Transverse colon (tissue), 4 donors: ENCODE measurements around the gene AHNAK. TPM values are rescaled to one million over a fixed set of nuclear protein-coding genes. Genes with fewer than 3 reads are reported as not detected.
"Not testable (repeated sequence)": the region's sequence is repeated elsewhere in the genome, so short reads cannot be mapped to it uniquely, and the experiment has no call there.

Experiments
- DNase-seq: peaks from one replicate; pipeline ENCODE4 v3.0.0-alpha.2; 2019
- H3K27ac ChIP-seq, 4 donors: fragments of 200-600 bp; sonication (generic); 2 replicates each; pipeline ENCODE4 v1.5.1; 2016 to 2018; ENCODE audit warnings: inconsistent platforms in 4 of 4
- H3K27me3 ChIP-seq: fragments of 200-600 bp; sonication (generic); 2 replicates; pipeline ENCODE4 v1.5.1; 2017; ENCODE audit warnings: inconsistent platforms
- H3K36me3 ChIP-seq, 4 donors: fragments of 200-600 bp; sonication (generic); 2 replicates each; pipeline ENCODE4 v1.5.1; 2017 to 2019; ENCODE audit warnings: inconsistent platforms in 4 of 4
- H3K4me1 ChIP-seq, 4 donors: fragments of 200-600 bp; sonication (generic); 2 replicates each; pipeline ENCODE4 v1.5.1; 2017 to 2020; ENCODE audit warnings: inconsistent platforms in 4 of 4
- H3K4me3 ChIP-seq, 4 donors: fragments of 200-600 bp; sonication (generic); 1 replicate in 1 of 4; 2 replicates in 3 of 4; pipeline versions ENCODE4 v1.5.1 to v1.6.1; 2017 to 2019; ENCODE audit warnings: inconsistent platforms in 4 of 4
- H3K9me3 ChIP-seq, 2 donors: fragments of 200-600 bp; sonication (generic); 2 replicates each; pipeline ENCODE4 v1.5.1; 2017 to 2019; ENCODE audit warnings: inconsistent platforms in 2 of 2
- EP300 ChIP-seq: sonication (generic); formaldehyde crosslinking; IDR thresholded peaks from one replicate; pipeline ENCODE4 v1.6.1; 2017; ENCODE audit warnings: antibody characterized with exemption, low read depth
- POLR2A ChIP-seq: fragments of 450-650 bp; IDR thresholded peaks from one replicate; pipeline ENCODE4 v1.6.1; 2016; ENCODE audit warnings: antibody characterized with exemption, mild to moderate bottlenecking, moderate library complexity
- POLR2AphosphoS5 ChIP-seq, 3 donors: sonication (generic); formaldehyde crosslinking; IDR thresholded peaks; one replicate each; pipeline ENCODE4 v1.6.1; 2016; ENCODE audit warnings: antibody characterized with exemption in 3 of 3
- WGBS, 2 donors: methylation state at CpG; one replicate each; pipeline ENCODE4 v1.1.5; 2018; ENCODE audit warnings: low coverage in 1 of 2; 5-methylcytosine and 5-hydroxymethylcytosine counted together
- in situ Hi-C, 4 donors: fragments of 200-750 bp; cut with MboI; loops; one replicate each; pipeline versions ENCODE4 v1.15.0 to v1.15.1; 2017; ENCODE audit warnings: low sequenced_read_pairs in 3 of 4, low pct_ligation_motif_present in 1 of 4, low pct_unique_long_range_greater_than_20kb in 1 of 4
- intact Hi-C: fragments of 100-400 bp; cut with DNase I; formaldehyde crosslinking; loops from one replicate; pipeline ENCODE4 v1.15.1; 2023; ENCODE audit warnings: low total_unique reads
- total RNA-seq, 4 donors: library from RNA; depleted of rRNA; stranded (reverse); fragments of >200 nt; gene quantifications; one replicate each; pipeline ENCODE4 v1.1.0, GENCODE V29; 2016
- TF ChIP-seq, protein P1 (sequence below), 5 experiments: fragments of 200-600 bp in 3 of 5; fragments of 450-650 bp in 2 of 5; sonication (generic) in 3 of 5; IDR thresholded peaks; 1 replicate in 2 of 5; 2 replicates in 3 of 5; pipeline ENCODE4 v1.5.1; 2016 to 2017; ENCODE audit warnings: antibody characterized with exemption in 5 of 5, inconsistent platforms in 3 of 5, mild to moderate bottlenecking in 2 of 5, moderate library complexity in 1 of 5

The AHNAK gene
- total RNA-seq, 4 donors from 2014 or later: 561 to 1,032 (median 742) TPM

DNA sequence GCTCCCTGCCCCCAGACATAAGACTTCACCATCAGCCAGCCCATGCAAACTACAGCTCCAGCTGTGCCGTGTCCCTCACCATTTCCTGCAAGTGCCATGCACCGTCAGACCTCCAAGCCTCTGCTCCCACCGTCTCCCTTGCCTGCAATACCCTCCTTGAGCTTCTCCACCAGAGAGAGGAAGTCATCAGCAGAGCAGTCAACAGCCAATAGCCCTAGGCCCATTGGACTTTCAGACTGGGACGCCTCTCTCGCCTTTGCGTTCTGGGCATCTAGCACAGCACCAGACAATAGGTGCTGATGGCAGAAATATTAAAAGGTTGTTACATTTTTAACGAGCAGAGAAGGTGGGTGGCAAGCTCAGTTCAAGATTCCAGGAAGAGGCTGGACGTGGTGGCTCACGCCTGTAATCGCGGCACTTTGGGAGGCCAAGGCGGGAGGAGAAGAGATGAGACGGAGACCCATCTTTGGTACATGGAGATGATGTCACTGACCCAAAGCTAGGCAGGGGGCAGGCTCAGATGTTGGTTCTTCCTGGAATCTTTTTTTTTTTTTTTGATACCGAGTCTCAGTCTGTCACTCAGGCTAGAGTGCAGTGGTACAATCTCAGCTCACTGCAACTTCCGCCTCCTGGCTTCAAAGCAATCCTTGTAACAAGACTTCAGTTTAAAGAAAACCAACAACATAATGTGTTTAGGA lies 95.9 kb downstream of the AHNAK start:
- no peak for DNase-seq
- in situ Hi-C loops: no loop called here
- Histone ChIP-seq H3K27me3 (no peaks in the 10 kb centered on the region), H3K27ac (no peak overlapping the region), H3K9me3 (no peaks in the 10 kb centered on the region), H3K4me1 (peaks cover 9 to 17% (median 12%) of the 10 kb centered on the region in 4 donors), H3K36me3 (no peaks in the 10 kb centered on the region), H3K4me3 (no peak overlapping the region)
- intact Hi-C loops: no loop called here
- TF ChIP-seq POLR2A: no peak
- TF ChIP-seq EP300: no peak
- TF ChIP-seq, protein P1, sequence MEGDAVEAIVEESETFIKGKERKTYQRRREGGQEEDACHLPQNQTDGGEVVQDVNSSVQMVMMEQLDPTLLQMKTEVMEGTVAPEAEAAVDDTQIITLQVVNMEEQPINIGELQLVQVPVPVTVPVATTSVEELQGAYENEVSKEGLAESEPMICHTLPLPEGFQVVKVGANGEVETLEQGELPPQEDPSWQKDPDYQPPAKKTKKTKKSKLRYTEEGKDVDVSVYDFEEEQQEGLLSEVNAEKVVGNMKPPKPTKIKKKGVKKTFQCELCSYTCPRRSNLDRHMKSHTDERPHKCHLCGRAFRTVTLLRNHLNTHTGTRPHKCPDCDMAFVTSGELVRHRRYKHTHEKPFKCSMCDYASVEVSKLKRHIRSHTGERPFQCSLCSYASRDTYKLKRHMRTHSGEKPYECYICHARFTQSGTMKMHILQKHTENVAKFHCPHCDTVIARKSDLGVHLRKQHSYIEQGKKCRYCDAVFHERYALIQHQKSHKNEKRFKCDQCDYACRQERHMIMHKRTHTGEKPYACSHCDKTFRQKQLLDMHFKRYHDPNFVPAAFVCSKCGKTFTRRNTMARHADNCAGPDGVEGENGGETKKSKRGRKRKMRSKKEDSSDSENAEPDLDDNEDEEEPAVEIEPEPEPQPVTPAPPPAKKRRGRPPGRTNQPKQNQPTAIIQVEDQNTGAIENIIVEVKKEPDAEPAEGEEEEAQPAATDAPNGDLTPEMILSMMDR (IDR thresholded peaks at IDR 0.05): no peak
- TF ChIP-seq POLR2AphosphoS5 (IDR thresholded peaks at IDR 0.05): no peak
- 89% methylated on average over 10 to 15 of the region's 15 CpGs for whole genome bisulfite sequencing, 2 donors

DNA sequence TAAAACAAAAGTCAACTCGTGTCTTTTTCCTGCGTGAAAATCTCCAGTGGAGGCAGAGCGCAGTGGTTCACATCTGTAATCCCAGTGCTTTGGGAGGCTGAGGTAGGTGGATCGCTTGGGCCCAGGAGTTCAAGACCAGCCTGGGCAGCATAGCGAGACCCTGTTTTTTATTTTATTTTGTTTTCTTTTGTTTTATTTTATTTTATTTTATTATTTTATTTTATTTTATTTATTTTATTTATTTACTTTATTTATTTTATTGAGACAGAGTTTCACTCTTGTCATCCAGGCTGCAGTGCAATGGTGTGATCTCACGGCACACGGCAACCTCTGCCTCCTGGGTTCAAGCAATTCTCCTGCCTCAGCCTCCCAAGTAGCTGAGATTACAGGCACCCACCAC lies 96.7 kb downstream of the AHNAK start:
- intact Hi-C loops, H3K4me3 ChIP-seq, in situ Hi-C loops, H3K9me3 ChIP-seq, H3K27me3 ChIP-seq, DNase-seq, H3K36me3 ChIP-seq: not testable (repeated sequence)
- Histone ChIP-seq H3K27ac (peak overlapping the region in 3 of 4 donors; percentile 7 to 54 (median 51)), H3K4me1 (peaks cover 17 to 25% (median 19%) of the 10 kb centered on the region in 4 donors)
- WGBS, 2 donors: 71 to 80% methylated on average over 7 of the region's 7 CpGs

DNA sequence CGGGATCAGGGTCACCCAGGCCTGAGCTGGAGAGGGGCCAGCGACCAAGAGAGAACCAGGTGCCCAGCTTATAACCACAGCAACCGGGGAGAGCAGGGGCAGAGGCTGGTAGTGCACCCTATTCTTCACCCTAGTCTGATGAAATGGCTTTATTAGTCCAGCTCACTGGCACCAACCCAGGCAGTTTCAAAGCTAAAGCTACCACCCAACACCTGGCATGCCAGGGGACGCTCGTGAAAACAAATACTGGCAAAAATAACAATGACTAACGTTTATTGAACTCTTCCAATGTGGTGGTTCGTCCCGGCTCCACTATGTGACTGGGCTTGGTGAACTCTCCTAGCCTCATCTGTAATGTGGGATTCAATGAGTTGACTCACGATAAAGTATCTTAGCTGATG lies 97.2 kb downstream of the AHNAK start:
- peak overlapping the region in 3 of 4 donors; percentile 42 to 54 (median 51) for H3K27ac ChIP-seq
- intact Hi-C loops: no loop called here
- no peak overlapping the region for H3K4me3 ChIP-seq
- 46% methylated on average over 9 of the region's 9 CpGs; no CpG with 5 or more reads in 1 of the 2 donors for WGBS, 2 donors
- DNase-seq: peak; percentile 71
- H3K4me1 ChIP-seq: peaks cover 20 to 30% (median 24%) of the 10 kb centered on the region in 4 donors
- in situ Hi-C loops: no loop called here
- no peaks in the 10 kb centered on the region for H3K36me3 ChIP-seq
- no peaks in the 10 kb centered on the region for H3K9me3 ChIP-seq
- H3K27me3 ChIP-seq: no peaks in the 10 kb centered on the region
- TF ChIP-seq POLR2AphosphoS5 (IDR thresholded peaks at IDR 0.05): no peak
- no peak for TF ChIP-seq POLR2A
- TF ChIP-seq, protein P1 (IDR thresholded peaks at IDR 0.05): peak in 1 of 5 experiments; percentile 40
- TF ChIP-seq EP300: no peak

DNA sequence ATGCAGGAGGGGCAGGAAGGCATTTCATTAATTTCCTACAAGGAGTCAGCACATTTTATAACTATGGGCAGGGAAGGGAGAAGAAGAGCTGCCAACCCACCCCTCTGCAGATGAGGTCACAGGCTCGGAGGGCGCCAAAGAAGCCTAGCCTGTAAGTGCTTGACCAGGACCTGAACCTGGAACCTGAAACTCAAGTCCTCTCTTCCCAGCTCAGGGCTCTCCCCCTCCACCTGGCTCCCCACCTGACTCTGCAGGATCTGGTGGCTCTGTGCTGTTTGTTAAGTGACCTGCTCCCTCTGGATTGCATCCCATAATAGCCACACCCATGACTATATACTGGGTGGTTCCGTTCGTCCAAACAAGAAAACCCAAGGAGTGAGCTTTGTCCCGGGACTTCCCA lies 100.5 kb downstream of the AHNAK start:
- intact Hi-C loops: no loop called here
- DNase-seq: peak; percentile 52
- no peaks in the 10 kb centered on the region for H3K27me3 ChIP-seq
- in situ Hi-C loops: no loop called here
- no peaks in the 10 kb centered on the region for H3K9me3 ChIP-seq
- TF ChIP-seq POLR2AphosphoS5 (IDR thresholded peaks at IDR 0.05): peak in 1 of 3 donors; percentile 17
- TF ChIP-seq EP300: no peak
- TF ChIP-seq POLR2A: no peak
- TF ChIP-seq, protein P1 (IDR thresholded peaks at IDR 0.05): no peak
- H3K4me3 ChIP-seq: no peak overlapping the region
- no peaks in the 10 kb centered on the region for H3K36me3 ChIP-seq
- H3K27ac ChIP-seq: peak overlapping the region; percentile 84 to 88 (median 86)
- 35% methylated on average over 5 of the region's 5 CpGs; no CpG with 5 or more reads in 1 of the 2 donors for WGBS, 2 donors
- peaks cover 20 to 43% (median 34%) of the 10 kb centered on the region in 4 donors for H3K4me1 ChIP-seq
